Ishikawa (cell line): ENCODE data around the gene EVC2.

Source experiments
- EP300 ChIP-seq: IDR thresholded peaks from 2 replicates; pipeline ENCODE4 v1.6.1; 2012; ENCODE audit warnings: borderline replicate concordance
- FOXM1 ChIP-seq: IDR thresholded peaks from 2 replicates; pipeline ENCODE4 v1.6.1; 2012; ENCODE audit warnings: low read depth, borderline replicate concordance
- NFIC ChIP-seq: IDR thresholded peaks from 2 replicates; pipeline ENCODE4 v1.6.1; 2012
- RAD21 ChIP-seq: IDR thresholded peaks from 2 replicates; pipeline ENCODE4 v1.6.1; 2012; ENCODE audit warnings: low read depth
- TCF12 ChIP-seq: IDR thresholded peaks from 2 replicates; pipeline ENCODE4 v1.6.1; 2012; ENCODE audit warnings: low read depth

DNA sequence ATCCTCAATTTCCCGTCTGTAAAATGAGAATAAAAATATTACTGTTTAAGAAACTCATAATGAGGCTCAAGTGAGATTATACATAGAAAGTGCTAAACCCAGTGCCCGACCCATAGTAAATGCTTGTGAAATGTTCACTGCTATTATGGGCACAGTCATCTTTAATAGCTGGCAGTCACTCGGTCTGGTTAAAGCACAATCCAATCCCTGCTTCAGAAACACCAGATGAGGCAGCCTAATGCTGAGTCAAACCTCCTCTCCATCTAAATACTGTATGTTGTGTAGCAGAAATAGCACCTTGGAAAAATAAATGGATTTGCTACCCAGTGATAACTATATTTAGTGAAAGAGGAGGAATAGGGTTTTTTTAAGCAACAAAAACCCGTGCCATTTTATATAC lies 14.5 kb downstream of the EVC2 start:
- TF ChIP-seq EP300 (no peak), RAD21 (no peak), TCF12 (no peak), NFIC (no peak), FOXM1 (no peak)
